WTC11 (cell line): Measurements from ENCODE around the gene F11R. TPM values are rescaled to one million over a fixed set of nuclear protein-coding genes. Genes with fewer than 3 reads are reported as not detected.

ENCODE experiments used
- ATAC-seq: fragments of 200-7000 bp; cut with Tn5 transposase; 2 replicates; pipeline ENCODE4 v1.10.0; 2021; ENCODE audit warnings: mild to moderate bottlenecking, moderate library complexity
- CTCF ChIA-PET: fragments of 300-600 bp; sonication (Branson Sonifier 250); formaldehyde crosslinking; loops from one replicate; lab custom pipeline; 2021; ENCODE audit warnings: antibody characterized with exemption; lab: Charles Lee
- POLR2A ChIA-PET: fragments of 350-600 bp; sonication (Branson Sonifier 250); formaldehyde crosslinking; loops from one replicate; lab custom pipeline; 2021; ENCODE audit warnings: antibody characterized with exemption; lab: Charles Lee
- DNase-seq: peaks from one replicate; pipeline ENCODE4 v3.0.0; 2021; ENCODE audit warnings: low spot score
- H3K27ac Mint-ChIP-seq: 2 replicates; pipeline ENCODE4 v1.8.0; 2021; ENCODE audit warnings: mixed read lengths
- H3K27me3 Mint-ChIP-seq: 2 replicates; pipeline ENCODE4 v1.8.0; 2021; ENCODE audit warnings: low read depth, mild to moderate bottlenecking, moderate library complexity, mixed read lengths
- H3K36me3 Mint-ChIP-seq: 2 replicates; pipeline ENCODE4 v1.8.0; 2021; ENCODE audit warnings: mixed read lengths
- H3K4me1 Mint-ChIP-seq: 2 replicates; pipeline ENCODE4 v1.8.0; 2022; ENCODE audit warnings: mixed read lengths
- H3K4me3 Mint-ChIP-seq: 2 replicates; pipeline ENCODE4 v1.8.0; 2021; ENCODE audit warnings: mild to moderate bottlenecking, moderate library complexity, mixed read lengths
- H3K9me3 Mint-ChIP-seq: 2 replicates; pipeline ENCODE4 v1.8.0; 2021; ENCODE audit warnings: mixed read lengths
- ATF1 ChIP-seq: sonication (generic); formaldehyde crosslinking; IDR thresholded peaks from 2 replicates; pipeline ENCODE4 v1.8.1; 2023; ENCODE audit warnings: mild to moderate bottlenecking, moderate library complexity, missing genetic modification reagents
- ATF2 ChIP-seq: sonication (generic); formaldehyde crosslinking; IDR thresholded peaks from 2 replicates; pipeline ENCODE4 v1.8.1; 2022; ENCODE audit warnings: low read depth, missing genetic modification reagents, borderline replicate concordance
- CREB1 ChIP-seq: sonication (generic); formaldehyde crosslinking; IDR thresholded peaks from 2 replicates; pipeline ENCODE4 v1.8.0; 2023; ENCODE audit warnings: mild to moderate bottlenecking, missing genetic modification reagents
- CREM ChIP-seq: sonication (generic); formaldehyde crosslinking; IDR thresholded peaks from 2 replicates; pipeline ENCODE4 v1.8.1; 2022; ENCODE audit warnings: mild to moderate bottlenecking, missing genetic modification reagents, moderate library complexity
- ELF4 ChIP-seq: sonication (generic); formaldehyde crosslinking; IDR thresholded peaks from 2 replicates; pipeline ENCODE4 v1.8.1; 2022; ENCODE audit warnings: low read depth, mild to moderate bottlenecking, moderate library complexity, missing genetic modification reagents
- FOXJ3 ChIP-seq: sonication (generic); formaldehyde crosslinking; IDR thresholded peaks from 2 replicates; pipeline ENCODE4 v1.9.0; 2021; ENCODE audit warnings: missing genetic modification reagents, mild to moderate bottlenecking, borderline replicate concordance
- GRHL2 ChIP-seq: fragments of 250-450 bp; sonication (Bioruptor Pico); IDR thresholded peaks from 2 replicates; pipeline ENCODE4 v1.8.0; 2022; ENCODE audit warnings: mild to moderate bottlenecking, moderate library complexity; ENCODE audit not compliant: insufficient replicate concordance, severe bottlenecking
- HMGA2 ChIP-seq: fragments of 250-450 bp; sonication (Bioruptor Pico); IDR thresholded peaks from 2 replicates; pipeline ENCODE4 v1.4.0; 2021; ENCODE audit warnings: mild to moderate bottlenecking, moderate library complexity
- NR3C1 ChIP-seq: sonication (generic); formaldehyde crosslinking; conservative IDR thresholded peaks from 2 replicates; pipeline ENCODE4 v1.8.1; 2023; ENCODE audit warnings: low read depth, mild to moderate bottlenecking, missing genetic modification reagents
- OVOL2 ChIP-seq: fragments of 250-450 bp; sonication (Bioruptor Pico); IDR thresholded peaks from 2 replicates; pipeline ENCODE4 v1.9.0; 2021; ENCODE audit warnings: mild to moderate bottlenecking, borderline replicate concordance
- SMAD4 ChIP-seq: sonication (generic); formaldehyde crosslinking; IDR thresholded peaks from 2 replicates; pipeline ENCODE4 v1.8.0; 2022; ENCODE audit warnings: mild to moderate bottlenecking, missing genetic modification reagents
- total RNA-seq: library from RNA; stranded (reverse); gene quantifications from 3 replicates; pipeline ENCODE4 v1.2.3, GENCODE V29; 2021
- TF ChIP-seq, protein P1 (sequence below): fragments of 250-450 bp; sonication (Bioruptor Pico); conservative IDR thresholded peaks from 2 replicates; pipeline ENCODE4 v1.9.0; 2021; ENCODE audit warnings: mild to moderate bottlenecking
- TF ChIP-seq, protein P2 (sequence below): sonication (generic); formaldehyde crosslinking; conservative IDR thresholded peaks from 2 replicates; pipeline ENCODE4 v1.8.1; 2023; ENCODE audit warnings: mild to moderate bottlenecking, low read depth, missing genetic modification reagents, moderate library complexity
- TF ChIP-seq, protein P3 (sequence below): fragments of 250-450 bp; sonication (Bioruptor Pico); IDR thresholded peaks from 2 replicates; pipeline ENCODE4 v1.9.0; 2021; ENCODE audit warnings: mild to moderate bottlenecking
- TF ChIP-seq, protein P4 (sequence below): sonication (generic); formaldehyde crosslinking; IDR thresholded peaks from 2 replicates; pipeline ENCODE4 v1.8.0; 2023; ENCODE audit warnings: mild to moderate bottlenecking, missing genetic modification reagents
- TF ChIP-seq, protein P5 (sequence below): fragments of 250-450 bp; sonication (Bioruptor Pico); IDR thresholded peaks from 2 replicates; pipeline ENCODE4 v2.1.2; 2022; ENCODE audit warnings: mild to moderate bottlenecking, moderate library complexity

Gene F11R
- total RNA-seq, 1 experiment from 2014 or later: 202 TPM

- no peak overlapping the region for H3K27ac Mint-ChIP-seq
- H3K36me3 Mint-ChIP-seq: peaks cover 4% of the 10 kb centered on the region
- CTCF ChIA-PET: interaction anchor here (1.0 to 2.6 kb wide), 5 partner anchors 8 to 170 kb away, joined by 3 to 20 read pairs (median 5); partner anchors contain the start of gene ITLN2
- H3K27me3 Mint-ChIP-seq: no peaks in the 10 kb centered on the region
- H3K4me1 Mint-ChIP-seq: peaks cover 43% of the 10 kb centered on the region
- DNase-seq (no peak), ATAC-seq (no peak)
- no peak for TF ChIP-seq HMGA2
- no peak for TF ChIP-seq ATF2 (CRISPR knock-in tag)
- TF ChIP-seq, protein P1, sequence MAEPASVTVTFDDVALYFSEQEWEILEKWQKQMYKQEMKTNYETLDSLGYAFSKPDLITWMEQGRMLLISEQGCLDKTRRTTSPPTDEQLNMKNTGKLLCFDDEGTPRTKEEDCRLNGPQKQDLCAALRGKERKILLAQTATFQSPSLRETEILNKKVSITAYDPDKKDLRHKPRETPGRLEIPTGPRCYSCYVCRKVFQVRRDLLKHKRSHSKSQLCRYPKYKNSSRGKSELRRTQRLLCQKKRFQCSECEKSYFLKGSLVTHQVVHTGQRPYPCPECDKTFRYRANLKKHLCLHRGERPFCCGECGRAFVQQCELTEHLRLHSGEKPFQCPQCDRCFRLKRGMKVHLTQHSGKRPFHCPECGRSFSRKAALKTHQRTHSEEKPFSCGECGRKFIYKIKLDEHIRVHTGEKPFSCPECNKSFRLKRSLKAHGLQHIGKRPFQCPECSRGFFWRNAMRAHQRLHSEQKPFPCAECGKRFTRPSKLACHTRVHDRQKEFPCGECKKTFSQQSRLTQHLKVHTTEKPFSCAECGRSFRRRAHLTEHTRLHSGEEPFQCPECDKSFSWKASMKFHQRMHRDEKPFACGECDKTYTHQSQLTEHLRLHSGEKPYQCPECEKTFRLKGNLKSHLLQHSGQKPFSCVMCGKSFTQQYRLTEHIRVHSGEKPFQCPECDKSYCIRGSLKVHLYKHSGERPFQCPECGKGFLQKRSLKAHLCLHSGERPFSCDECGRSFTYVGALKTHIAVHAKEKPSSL (CRISPR knock-in tag): no peak
- no peak for TF ChIP-seq FOXJ3
- TF ChIP-seq GRHL2 (CRISPR knock-in tag): no peak
- TF ChIP-seq, all 79 proteins: peak for 0
- Mint-ChIP-seq H3K9me3 (no peaks in the 10 kb centered on the region), H3K4me3 (no peak overlapping the region)
- POLR2A ChIA-PET: interaction anchor here (1.0 kb wide), 1 partner anchor 42 kb away, joined by 5 read pairs; the partner anchor contains the start of gene F11R
Measured at GRCh38 chr1:160979286-160979685, 41.7 kb downstream of the F11R start.

GRCh38 chr1:160978510-160978927, 42.4 kb downstream of the F11R start:
- Mint-ChIP-seq H3K4me1 (peaks cover 42% of the 10 kb centered on the region), H3K9me3 (no peaks in the 10 kb centered on the region), H3K36me3 (peaks cover 4% of the 10 kb centered on the region), H3K27me3 (no peaks in the 10 kb centered on the region), H3K4me3 (no peak overlapping the region), H3K27ac (no peak overlapping the region)
- ATAC-seq (no peak), DNase-seq (no peak)
- CTCF ChIA-PET: interaction anchor here (1.1 to 2.6 kb wide), 5 partner anchors 9 to 27 kb away, joined by 4 to 20 read pairs (median 5); partner anchors contain the start of gene ITLN2
- POLR2A ChIA-PET: interaction anchor here (1.0 kb wide), 1 partner anchor 9 kb away, joined by 8 read pairs; no protein-coding TSS in a partner anchor
- TF ChIP-seq, protein P2, sequence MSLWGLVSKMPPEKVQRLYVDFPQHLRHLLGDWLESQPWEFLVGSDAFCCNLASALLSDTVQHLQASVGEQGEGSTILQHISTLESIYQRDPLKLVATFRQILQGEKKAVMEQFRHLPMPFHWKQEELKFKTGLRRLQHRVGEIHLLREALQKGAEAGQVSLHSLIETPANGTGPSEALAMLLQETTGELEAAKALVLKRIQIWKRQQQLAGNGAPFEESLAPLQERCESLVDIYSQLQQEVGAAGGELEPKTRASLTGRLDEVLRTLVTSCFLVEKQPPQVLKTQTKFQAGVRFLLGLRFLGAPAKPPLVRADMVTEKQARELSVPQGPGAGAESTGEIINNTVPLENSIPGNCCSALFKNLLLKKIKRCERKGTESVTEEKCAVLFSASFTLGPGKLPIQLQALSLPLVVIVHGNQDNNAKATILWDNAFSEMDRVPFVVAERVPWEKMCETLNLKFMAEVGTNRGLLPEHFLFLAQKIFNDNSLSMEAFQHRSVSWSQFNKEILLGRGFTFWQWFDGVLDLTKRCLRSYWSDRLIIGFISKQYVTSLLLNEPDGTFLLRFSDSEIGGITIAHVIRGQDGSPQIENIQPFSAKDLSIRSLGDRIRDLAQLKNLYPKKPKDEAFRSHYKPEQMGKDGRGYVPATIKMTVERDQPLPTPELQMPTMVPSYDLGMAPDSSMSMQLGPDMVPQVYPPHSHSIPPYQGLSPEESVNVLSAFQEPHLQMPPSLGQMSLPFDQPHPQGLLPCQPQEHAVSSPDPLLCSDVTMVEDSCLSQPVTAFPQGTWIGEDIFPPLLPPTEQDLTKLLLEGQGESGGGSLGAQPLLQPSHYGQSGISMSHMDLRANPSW: no peak
- TF ChIP-seq FOXJ3 (no peak), ELF4 (CRISPR knock-in tag) (no peak), ATF1 (CRISPR knock-in tag) (no peak), CREB1 (no peak), NR3C1 (CRISPR knock-in tag) (no peak), OVOL2 (no peak), SMAD4 (CRISPR knock-in tag) (no peak), HMGA2 (no peak), CREM (no peak)
- TF ChIP-seq, protein P3, sequence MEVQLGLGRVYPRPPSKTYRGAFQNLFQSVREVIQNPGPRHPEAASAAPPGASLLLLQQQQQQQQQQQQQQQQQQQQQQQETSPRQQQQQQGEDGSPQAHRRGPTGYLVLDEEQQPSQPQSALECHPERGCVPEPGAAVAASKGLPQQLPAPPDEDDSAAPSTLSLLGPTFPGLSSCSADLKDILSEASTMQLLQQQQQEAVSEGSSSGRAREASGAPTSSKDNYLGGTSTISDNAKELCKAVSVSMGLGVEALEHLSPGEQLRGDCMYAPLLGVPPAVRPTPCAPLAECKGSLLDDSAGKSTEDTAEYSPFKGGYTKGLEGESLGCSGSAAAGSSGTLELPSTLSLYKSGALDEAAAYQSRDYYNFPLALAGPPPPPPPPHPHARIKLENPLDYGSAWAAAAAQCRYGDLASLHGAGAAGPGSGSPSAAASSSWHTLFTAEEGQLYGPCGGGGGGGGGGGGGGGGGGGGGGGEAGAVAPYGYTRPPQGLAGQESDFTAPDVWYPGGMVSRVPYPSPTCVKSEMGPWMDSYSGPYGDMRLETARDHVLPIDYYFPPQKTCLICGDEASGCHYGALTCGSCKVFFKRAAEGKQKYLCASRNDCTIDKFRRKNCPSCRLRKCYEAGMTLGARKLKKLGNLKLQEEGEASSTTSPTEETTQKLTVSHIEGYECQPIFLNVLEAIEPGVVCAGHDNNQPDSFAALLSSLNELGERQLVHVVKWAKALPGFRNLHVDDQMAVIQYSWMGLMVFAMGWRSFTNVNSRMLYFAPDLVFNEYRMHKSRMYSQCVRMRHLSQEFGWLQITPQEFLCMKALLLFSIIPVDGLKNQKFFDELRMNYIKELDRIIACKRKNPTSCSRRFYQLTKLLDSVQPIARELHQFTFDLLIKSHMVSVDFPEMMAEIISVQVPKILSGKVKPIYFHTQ (CRISPR knock-in tag): no peak
- TF ChIP-seq, protein P4, sequence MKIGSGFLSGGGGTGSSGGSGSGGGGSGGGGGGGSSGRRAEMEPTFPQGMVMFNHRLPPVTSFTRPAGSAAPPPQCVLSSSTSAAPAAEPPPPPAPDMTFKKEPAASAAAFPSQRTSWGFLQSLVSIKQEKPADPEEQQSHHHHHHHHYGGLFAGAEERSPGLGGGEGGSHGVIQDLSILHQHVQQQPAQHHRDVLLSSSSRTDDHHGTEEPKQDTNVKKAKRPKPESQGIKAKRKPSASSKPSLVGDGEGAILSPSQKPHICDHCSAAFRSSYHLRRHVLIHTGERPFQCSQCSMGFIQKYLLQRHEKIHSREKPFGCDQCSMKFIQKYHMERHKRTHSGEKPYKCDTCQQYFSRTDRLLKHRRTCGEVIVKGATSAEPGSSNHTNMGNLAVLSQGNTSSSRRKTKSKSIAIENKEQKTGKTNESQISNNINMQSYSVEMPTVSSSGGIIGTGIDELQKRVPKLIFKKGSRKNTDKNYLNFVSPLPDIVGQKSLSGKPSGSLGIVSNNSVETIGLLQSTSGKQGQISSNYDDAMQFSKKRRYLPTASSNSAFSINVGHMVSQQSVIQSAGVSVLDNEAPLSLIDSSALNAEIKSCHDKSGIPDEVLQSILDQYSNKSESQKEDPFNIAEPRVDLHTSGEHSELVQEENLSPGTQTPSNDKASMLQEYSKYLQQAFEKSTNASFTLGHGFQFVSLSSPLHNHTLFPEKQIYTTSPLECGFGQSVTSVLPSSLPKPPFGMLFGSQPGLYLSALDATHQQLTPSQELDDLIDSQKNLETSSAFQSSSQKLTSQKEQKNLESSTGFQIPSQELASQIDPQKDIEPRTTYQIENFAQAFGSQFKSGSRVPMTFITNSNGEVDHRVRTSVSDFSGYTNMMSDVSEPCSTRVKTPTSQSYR (CRISPR knock-in tag): no peak
- TF ChIP-seq, protein P5, sequence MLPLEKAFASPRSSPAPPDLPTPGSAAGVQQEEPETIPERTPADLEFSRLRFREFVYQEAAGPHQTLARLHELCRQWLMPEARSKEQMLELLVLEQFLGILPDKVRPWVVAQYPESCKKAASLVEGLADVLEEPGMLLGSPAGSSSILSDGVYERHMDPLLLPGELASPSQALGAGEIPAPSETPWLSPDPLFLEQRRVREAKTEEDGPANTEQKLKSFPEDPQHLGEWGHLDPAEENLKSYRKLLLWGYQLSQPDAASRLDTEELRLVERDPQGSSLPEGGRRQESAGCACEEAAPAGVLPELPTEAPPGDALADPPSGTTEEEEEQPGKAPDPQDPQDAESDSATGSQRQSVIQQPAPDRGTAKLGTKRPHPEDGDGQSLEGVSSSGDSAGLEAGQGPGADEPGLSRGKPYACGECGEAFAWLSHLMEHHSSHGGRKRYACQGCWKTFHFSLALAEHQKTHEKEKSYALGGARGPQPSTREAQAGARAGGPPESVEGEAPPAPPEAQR (CRISPR knock-in tag): no peak
